HepG2 (cell line): ENCODE results near the gene EEF1A2. TPM values are rescaled to one million over a fixed set of nuclear protein-coding genes. Genes with fewer than 3 reads are reported as not detected.

Source experiments
- BHLHE40 ChIP-seq: IDR thresholded peaks from 2 replicates; pipeline ENCODE4 v1.6.1; 2011; ENCODE audit warnings: low read length, improper control_type of control experiment
- EP300 ChIP-seq, 3 experiments: sonication (generic) in 1 of 3; formaldehyde crosslinking in 1 of 3; IDR thresholded peaks; 2 replicates each; pipeline versions ENCODE4 v1.5.1 to v1.6.1; 2011 to 2020; ENCODE audit warnings: low read depth in 2 of 3, low read length in 2 of 3, borderline replicate concordance in 1 of 3, improper control_type of control experiment in 1 of 3, mild to moderate bottlenecking in 1 of 3, missing genetic modification reagents in 1 of 3, moderate library complexity in 1 of 3
- ETV6 ChIP-seq: sonication (generic); formaldehyde crosslinking; conservative IDR thresholded peaks from 2 replicates; pipeline ENCODE4 v1.4.0; 2020; ENCODE audit warnings: missing genetic modification reagents
- EZH2 ChIP-seq: conservative IDR thresholded peaks from 2 replicates; pipeline ENCODE4 v1.6.1; 2012; ENCODE audit warnings: mild to moderate bottlenecking, low read depth, low read length, moderate library complexity
- HNF4G ChIP-seq, 2 experiments: sonication (generic) in 1 of 2; formaldehyde crosslinking in 1 of 2; IDR thresholded peaks; 2 replicates each; pipeline versions ENCODE4 v1.4.0 to v1.6.1; 2011 to 2020; ENCODE audit warnings: borderline replicate concordance in 2 of 2, low read depth in 2 of 2, mild to moderate bottlenecking in 2 of 2, low read length in 1 of 2, missing genetic modification reagents in 1 of 2, moderate library complexity in 1 of 2
- MEIS2 ChIP-seq: sonication (generic); formaldehyde crosslinking; IDR thresholded peaks from 2 replicates; pipeline ENCODE4 v1.9.0; 2021; ENCODE audit warnings: mild to moderate bottlenecking, missing genetic modification reagents
- MYC ChIP-seq: sonication (generic); formaldehyde crosslinking; IDR thresholded peaks from 2 replicates; pipeline ENCODE4 v1.9.0; 2021; ENCODE audit warnings: missing genetic modification reagents, borderline replicate concordance
- POLR2A ChIP-seq, 2 experiments: IDR thresholded peaks; 2 replicates each; pipeline ENCODE4 v1.6.1; 2011; ENCODE audit warnings: low read depth in 2 of 2, low read length in 2 of 2, mild to moderate bottlenecking in 1 of 2, moderate library complexity in 1 of 2; ENCODE audit not compliant: insufficient read depth in 1 of 2
- POLR2G ChIP-seq: fragments of 200-400 bp; formaldehyde crosslinking; IDR thresholded peaks from 2 replicates; pipeline ENCODE4 v1.6.1; 2018; ENCODE audit warnings: mild to moderate bottlenecking, low read depth, low read length, moderate library complexity
- RBFOX2 ChIP-seq: fragments of 200-400 bp; formaldehyde crosslinking; IDR thresholded peaks from 2 replicates; pipeline ENCODE4 v1.6.1; 2017; ENCODE audit warnings: low read depth, mild to moderate bottlenecking, low read length
- RFX3 ChIP-seq: IDR thresholded peaks from 2 replicates; pipeline ENCODE4 v1.6.1; 2016; ENCODE audit warnings: missing biosample characterization, missing genetic modification reagents
- RXRB ChIP-seq: IDR thresholded peaks from 2 replicates; pipeline ENCODE4 v1.6.1; 2016; ENCODE audit warnings: borderline replicate concordance, missing genetic modification reagents, missing compliant biosample characterization
- SRF ChIP-seq: IDR thresholded peaks from 2 replicates; pipeline ENCODE4 v1.6.1; 2011; ENCODE audit warnings: mild to moderate bottlenecking, low read depth, low read length, moderate library complexity
- ZBTB38 ChIP-seq: sonication (generic); formaldehyde crosslinking; IDR thresholded peaks from 2 replicates; pipeline ENCODE4 v1.5.1; 2020; ENCODE audit warnings: mild to moderate bottlenecking, missing genetic modification reagents
- ZFX ChIP-seq: sonication (generic); formaldehyde crosslinking; IDR thresholded peaks from 2 replicates; pipeline ENCODE4 v1.4.0; 2020; ENCODE audit warnings: mild to moderate bottlenecking, low read depth, missing genetic modification reagents, moderate library complexity
- ZNF138 ChIP-seq: sonication (generic); formaldehyde crosslinking; IDR thresholded peaks from 2 replicates; pipeline ENCODE4 v1.5.0; 2020; ENCODE audit warnings: mild to moderate bottlenecking, low read depth, missing genetic modification reagents
- ZNF260 ChIP-seq: sonication (generic); formaldehyde crosslinking; IDR thresholded peaks from 2 replicates; pipeline ENCODE4 v1.4.0; 2020; ENCODE audit warnings: missing genetic modification reagents, low read depth, mild to moderate bottlenecking, borderline replicate concordance
- ZNF335 ChIP-seq: sonication (generic); formaldehyde crosslinking; IDR thresholded peaks from 2 replicates; pipeline ENCODE4 v1.4.0; 2020; ENCODE audit warnings: missing genetic modification reagents
- ZNF619 ChIP-seq: sonication (generic); formaldehyde crosslinking; IDR thresholded peaks from 2 replicates; pipeline ENCODE4 v1.4.0; 2020; ENCODE audit warnings: mild to moderate bottlenecking, missing genetic modification reagents
- ZNF891 ChIP-seq: sonication (generic); formaldehyde crosslinking; IDR thresholded peaks from 2 replicates; pipeline ENCODE4 v1.5.0; 2020; ENCODE audit warnings: mild to moderate bottlenecking, missing genetic modification reagents
- polyA plus RNA-seq, 8 experiments: library from polyadenylated mRNA; depleted of rRNA in 3 of 8; stranded (reverse) in 7 of 8; unstranded in 1 of 8; fragments of >200 nt; fragmentation: Illumina TruSeq in 4 of 8; extraction: Trizol in 4 of 8; gene quantifications; 2 replicates each; pipeline versions ENCODE4 v1.2.1 to v1.2.3, GENCODE V29; 2011 to 2016; ENCODE audit warnings: low read depth in 4 of 8, missing spikeins in 1 of 8, mixed read lengths in 1 of 8; ENCODE audit not compliant: insufficient read depth in 1 of 8
- total RNA-seq, 5 experiments: library from RNA; depleted of rRNA; stranded (reverse); fragments of >200 nt; fragmentation: Illumina TruSeq; extraction: Trizol; gene quantifications; 2 replicates each; pipeline ENCODE4 v1.2.3, GENCODE V29; 2016; ENCODE audit warnings: low read depth in 1 of 5
- TF ChIP-seq, protein P1 (sequence below), 2 experiments: IDR thresholded peaks; 2 replicates each; pipeline ENCODE4 v1.6.1; 2011 to 2012; ENCODE audit warnings: low read length in 2 of 2, borderline replicate concordance in 1 of 2, low read depth in 1 of 2, mild to moderate bottlenecking in 1 of 2, moderate library complexity in 1 of 2
- TF ChIP-seq, protein P2 (sequence below): sonication (generic); formaldehyde crosslinking; IDR thresholded peaks from 2 replicates; pipeline ENCODE4 v1.4.0; 2020; ENCODE audit warnings: mild to moderate bottlenecking, missing genetic modification reagents
- TF ChIP-seq, protein P3 (sequence below): conservative IDR thresholded peaks from 2 replicates; pipeline ENCODE4 v1.6.1; 2018; ENCODE audit warnings: missing genetic modification reagents
- TF ChIP-seq, protein P4 (sequence below): IDR thresholded peaks from 2 replicates; pipeline ENCODE4 v1.6.1; 2016; ENCODE audit warnings: missing genetic modification reagents, missing compliant biosample characterization

The EEF1A2 gene
- total and polyA plus RNA-seq, 2 of the 13 experiments (the other 11 are each of a cell fraction or from before 2014, with no cell fraction given): 0.44 to 0.87 TPM

DNA sequence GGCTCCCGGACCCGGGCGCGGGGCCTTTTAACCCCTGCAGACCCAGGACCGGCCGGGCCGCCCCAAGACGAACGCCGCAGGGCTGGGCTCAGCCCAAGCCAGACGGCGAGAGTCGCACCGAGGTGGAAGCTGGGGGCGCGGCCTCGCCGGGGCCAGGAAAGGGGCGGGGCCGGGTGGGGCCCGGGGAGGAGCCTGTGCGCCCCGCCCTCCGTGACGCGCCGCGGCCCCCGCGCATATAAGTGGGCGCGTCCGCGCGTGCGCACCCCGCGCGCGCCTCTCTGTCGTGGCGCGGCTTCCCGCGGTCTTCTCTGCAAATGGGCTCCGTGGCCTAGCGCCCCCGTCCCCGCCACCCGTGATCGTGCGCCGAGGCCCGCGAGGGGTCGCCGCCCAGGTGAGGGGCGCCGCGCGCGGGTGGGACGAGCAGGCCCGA, 21.6 kb upstream of the EEF1A2 start, which contains the start of gene PPDPF (continued):
- TF ChIP-seq HNF4G (IDR thresholded peaks at IDR 0.05; ENCODE audit: borderline replicate concordance, low read depth, low read length): no peak
- TF ChIP-seq HNF4G (CRISPR knock-in tag; IDR thresholded peaks at IDR 0.05; ENCODE audit: borderline replicate concordance, low read depth): no peak
- peak; percentile 48 for TF ChIP-seq ZFX (CRISPR knock-in tag)
- TF ChIP-seq MYC (CRISPR knock-in tag): 0 out of 2 replicates have a peak, but pooled peaks have one; percentile 3
- no peak for TF ChIP-seq RXRB (CRISPR knock-in tag)
- 0 out of 2 replicates have a peak, but pooled peaks have one; percentile 10 for TF ChIP-seq MEIS2 (CRISPR knock-in tag)
- no peak for TF ChIP-seq RFX3 (CRISPR knock-in tag)
- TF ChIP-seq, protein P1, sequence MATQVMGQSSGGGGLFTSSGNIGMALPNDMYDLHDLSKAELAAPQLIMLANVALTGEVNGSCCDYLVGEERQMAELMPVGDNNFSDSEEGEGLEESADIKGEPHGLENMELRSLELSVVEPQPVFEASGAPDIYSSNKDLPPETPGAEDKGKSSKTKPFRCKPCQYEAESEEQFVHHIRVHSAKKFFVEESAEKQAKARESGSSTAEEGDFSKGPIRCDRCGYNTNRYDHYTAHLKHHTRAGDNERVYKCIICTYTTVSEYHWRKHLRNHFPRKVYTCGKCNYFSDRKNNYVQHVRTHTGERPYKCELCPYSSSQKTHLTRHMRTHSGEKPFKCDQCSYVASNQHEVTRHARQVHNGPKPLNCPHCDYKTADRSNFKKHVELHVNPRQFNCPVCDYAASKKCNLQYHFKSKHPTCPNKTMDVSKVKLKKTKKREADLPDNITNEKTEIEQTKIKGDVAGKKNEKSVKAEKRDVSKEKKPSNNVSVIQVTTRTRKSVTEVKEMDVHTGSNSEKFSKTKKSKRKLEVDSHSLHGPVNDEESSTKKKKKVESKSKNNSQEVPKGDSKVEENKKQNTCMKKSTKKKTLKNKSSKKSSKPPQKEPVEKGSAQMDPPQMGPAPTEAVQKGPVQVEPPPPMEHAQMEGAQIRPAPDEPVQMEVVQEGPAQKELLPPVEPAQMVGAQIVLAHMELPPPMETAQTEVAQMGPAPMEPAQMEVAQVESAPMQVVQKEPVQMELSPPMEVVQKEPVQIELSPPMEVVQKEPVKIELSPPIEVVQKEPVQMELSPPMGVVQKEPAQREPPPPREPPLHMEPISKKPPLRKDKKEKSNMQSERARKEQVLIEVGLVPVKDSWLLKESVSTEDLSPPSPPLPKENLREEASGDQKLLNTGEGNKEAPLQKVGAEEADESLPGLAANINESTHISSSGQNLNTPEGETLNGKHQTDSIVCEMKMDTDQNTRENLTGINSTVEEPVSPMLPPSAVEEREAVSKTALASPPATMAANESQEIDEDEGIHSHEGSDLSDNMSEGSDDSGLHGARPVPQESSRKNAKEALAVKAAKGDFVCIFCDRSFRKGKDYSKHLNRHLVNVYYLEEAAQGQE (IDR thresholded peaks at IDR 0.05; ENCODE audit: borderline replicate concordance in 1 of 2, low read depth in 1 of 2, low read length in 2 of 2): no peak
- no peak for TF ChIP-seq ZNF260 (CRISPR knock-in tag)
- no peak for TF ChIP-seq ZBTB38 (CRISPR knock-in tag)
- peak; percentile 75 for TF ChIP-seq POLR2G
- TF ChIP-seq, protein P2, sequence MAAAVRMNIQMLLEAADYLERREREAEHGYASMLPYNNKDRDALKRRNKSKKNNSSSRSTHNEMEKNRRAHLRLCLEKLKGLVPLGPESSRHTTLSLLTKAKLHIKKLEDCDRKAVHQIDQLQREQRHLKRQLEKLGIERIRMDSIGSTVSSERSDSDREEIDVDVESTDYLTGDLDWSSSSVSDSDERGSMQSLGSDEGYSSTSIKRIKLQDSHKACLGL (CRISPR knock-in tag): no peak
- TF ChIP-seq ZNF891 (CRISPR knock-in tag): no peak
- TF ChIP-seq RBFOX2: peak; percentile 71
- TF ChIP-seq EP300 (IDR thresholded peaks at IDR 0.05; ENCODE audit: low read depth in 2 of 2, low read length in 2 of 2): no peak
- no peak for TF ChIP-seq EP300 (CRISPR knock-in tag; IDR thresholded peaks at IDR 0.05; ENCODE audit: borderline replicate concordance)
- no peak for TF ChIP-seq SRF
- TF ChIP-seq, protein P3, sequence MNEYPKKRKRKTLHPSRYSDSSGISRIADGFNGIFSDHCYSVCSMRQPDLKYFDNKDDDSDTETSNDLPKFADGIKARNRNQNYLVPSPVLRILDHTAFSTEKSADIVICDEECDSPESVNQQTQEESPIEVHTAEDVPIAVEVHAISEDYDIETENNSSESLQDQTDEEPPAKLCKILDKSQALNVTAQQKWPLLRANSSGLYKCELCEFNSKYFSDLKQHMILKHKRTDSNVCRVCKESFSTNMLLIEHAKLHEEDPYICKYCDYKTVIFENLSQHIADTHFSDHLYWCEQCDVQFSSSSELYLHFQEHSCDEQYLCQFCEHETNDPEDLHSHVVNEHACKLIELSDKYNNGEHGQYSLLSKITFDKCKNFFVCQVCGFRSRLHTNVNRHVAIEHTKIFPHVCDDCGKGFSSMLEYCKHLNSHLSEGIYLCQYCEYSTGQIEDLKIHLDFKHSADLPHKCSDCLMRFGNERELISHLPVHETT (CRISPR knock-in tag): no peak
- no peak for TF ChIP-seq ZNF138 (CRISPR knock-in tag)
- TF ChIP-seq BHLHE40: no peak
- no peak for TF ChIP-seq ETV6 (CRISPR knock-in tag)
- no peak for TF ChIP-seq ZNF619 (CRISPR knock-in tag)
- TF ChIP-seq, protein P4, sequence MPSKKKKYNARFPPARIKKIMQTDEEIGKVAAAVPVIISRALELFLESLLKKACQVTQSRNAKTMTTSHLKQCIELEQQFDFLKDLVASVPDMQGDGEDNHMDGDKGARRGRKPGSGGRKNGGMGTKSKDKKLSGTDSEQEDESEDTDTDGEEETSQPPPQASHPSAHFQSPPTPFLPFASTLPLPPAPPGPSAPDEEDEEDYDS (CRISPR knock-in tag): peak; percentile 75; the same call in 1 of the 2 replicates
- TF ChIP-seq EZH2: no peak
- TF ChIP-seq POLR2A (IDR thresholded peaks at IDR 0.05; ENCODE audit: insufficient read depth in 1 of 2, low read depth in 2 of 2, low read length in 2 of 2): peak; percentile 52 to 78; a peak in 2 of 4 replicates
- TF ChIP-seq ZNF335 (CRISPR knock-in tag): no peak
